OCI-LY1 (cell line): ENCODE measurements around the gene C11orf97.

ENCODE experiments used
- H2AFZ ChIP-seq: fragments of 200-600 bp; sonication (generic), shearing (Covaris generic); 2 replicates; pipeline ENCODE4 v1.6.0; 2014; ENCODE audit warnings: antibody characterized with exemption, mild to moderate bottlenecking, low read length
- H3F3A ChIP-seq: fragments of 200-600 bp; sonication (generic), shearing (Covaris generic); 2 replicates; pipeline ENCODE4 v1.6.0; 2014; ENCODE audit warnings: mild to moderate bottlenecking, antibody characterized with exemption, low read length, moderate library complexity; ENCODE audit not compliant: insufficient read depth
- H3K27ac ChIP-seq: fragments of 200-600 bp; sonication (generic); 2 replicates; pipeline ENCODE4 v1.5.1; 2014; ENCODE audit warnings: low read length, mixed run types, mild to moderate bottlenecking, low read depth; ENCODE audit not compliant: poor library complexity, severe bottlenecking
- H3K27me3 ChIP-seq: fragments of 200-600 bp; sonication (generic); 2 replicates; pipeline ENCODE4 v1.6.0; 2014; ENCODE audit warnings: antibody characterized with exemption, mild to moderate bottlenecking, low read length, moderate library complexity; ENCODE audit not compliant: insufficient read depth
- H3K36me3 ChIP-seq: fragments of 200-600 bp; sonication (generic); 2 replicates; pipeline ENCODE4 v1.6.1; 2014; ENCODE audit warnings: mild to moderate bottlenecking, antibody characterized with exemption, low read length, moderate library complexity, mixed read lengths; ENCODE audit not compliant: insufficient read depth
- H3K4me1 ChIP-seq: fragments of 200-600 bp; sonication (generic); 2 replicates; pipeline ENCODE4 v1.5.1; 2014; ENCODE audit warnings: mild to moderate bottlenecking, low read length, moderate library complexity; ENCODE audit not compliant: insufficient read depth, severe bottlenecking
- H3K4me2 ChIP-seq: fragments of 200-600 bp; sonication (generic), shearing (Covaris generic); 2 replicates; pipeline ENCODE4 v1.6.1; 2014; ENCODE audit warnings: low read length
- H3K4me3 ChIP-seq: fragments of 200-600 bp; sonication (generic); 2 replicates; pipeline ENCODE4 v1.5.1; 2014; ENCODE audit warnings: low read length, low read depth, mild to moderate bottlenecking, mixed read lengths; ENCODE audit not compliant: poor library complexity, severe bottlenecking
- H3K79me2 ChIP-seq: fragments of 200-600 bp; shearing (Covaris generic); 2 replicates; pipeline ENCODE4 v1.6.1; 2016; ENCODE audit warnings: mixed run types, low read length, mixed read lengths; ENCODE audit not compliant: insufficient read depth
- H3K9ac ChIP-seq: fragments of 200-600 bp; sonication (generic), shearing (Covaris generic); 2 replicates; pipeline ENCODE4 v1.6.1; 2014; ENCODE audit warnings: mild to moderate bottlenecking, low read length, mixed read lengths
- H3K9me2 ChIP-seq: fragments of 200-600 bp; sonication (generic), shearing (Covaris generic); 2 replicates; pipeline ENCODE4 v1.6.1; 2014; ENCODE audit warnings: low read depth, mild to moderate bottlenecking, low read length, mixed read lengths
- H3K9me3 ChIP-seq: fragments of 200-600 bp; shearing (Covaris generic); 2 replicates; pipeline ENCODE4 v1.6.1; 2014; ENCODE audit warnings: low read length, mixed read lengths
- H4K20me1 ChIP-seq: fragments of 200-600 bp; sonication (generic), shearing (Covaris generic); 2 replicates; pipeline ENCODE4 v1.6.0; 2016; ENCODE audit warnings: mild to moderate bottlenecking, low read length; ENCODE audit not compliant: insufficient read depth
- CTCF ChIP-seq: fragments of 200-600 bp; sonication (generic), shearing (Covaris generic); IDR thresholded peaks from 2 replicates; pipeline ENCODE4 v1.5.1; 2017; ENCODE audit warnings: mild to moderate bottlenecking, antibody characterized with exemption, low read length, moderate library complexity, mixed read lengths
- EZH2 ChIP-seq: fragments of 200-600 bp; sonication (generic), shearing (Covaris generic); IDR thresholded peaks from 2 replicates; pipeline ENCODE4 v1.8.0; 2017; ENCODE audit warnings: borderline replicate concordance, mixed run types, mild to moderate bottlenecking, antibody characterized with exemption, low read length, moderate library complexity, mixed read lengths

Gene C11orf97

GRCh38 chr11:94513091-94513490 is 830 bp downstream of the C11orf97 start:
- TF ChIP-seq CTCF: no peak
- Histone ChIP-seq H3K27ac (no peak overlapping the region), H3K4me1 (peaks cover 7% of the 10 kb centered on the region), H3K27me3 (no peaks in the 10 kb centered on the region), H3K9ac (no peak overlapping the region), H2AFZ (no peak overlapping the region), H4K20me1 (no peaks in the 10 kb centered on the region), H3K36me3 (no peaks in the 10 kb centered on the region; the same call in 1 of the 2 replicates), H3F3A (no peaks in the 10 kb centered on the region), H3K9me2 (no peaks in the 10 kb centered on the region), H3K79me2 (no peaks in the 10 kb centered on the region), H3K9me3 (no peaks in the 10 kb centered on the region), H3K4me2 (no peak overlapping the region; the same call in 1 of the 2 replicates), H3K4me3 (no peak overlapping the region)

- Histone ChIP-seq H2AFZ (no peak overlapping the region), H3K9me2 (no peaks in the 10 kb centered on the region), H4K20me1 (no peaks in the 10 kb centered on the region), H3F3A (no peaks in the 10 kb centered on the region), H3K4me2 (no peak overlapping the region), H3K36me3 (no peaks in the 10 kb centered on the region; the same call in 1 of the 2 replicates), H3K9ac (no peak overlapping the region), H3K4me1 (peaks cover 7% of the 10 kb centered on the region), H3K9me3 (no peaks in the 10 kb centered on the region), H3K4me3 (no peak overlapping the region), H3K79me2 (no peaks in the 10 kb centered on the region), H3K27ac (no peak overlapping the region), H3K27me3 (no peaks in the 10 kb centered on the region)
- TF ChIP-seq EZH2 (no peak), CTCF (no peak)
Measured at GRCh38 chr11:94515398-94515797, 3.1 kb downstream of the C11orf97 start.

- no peaks in the 10 kb centered on the region for H3K36me3 ChIP-seq
- H3K27ac ChIP-seq: no peak overlapping the region
- H2AFZ ChIP-seq: no peak overlapping the region
- no peak overlapping the region for H3K4me2 ChIP-seq
- H3K27me3 ChIP-seq: no peaks in the 10 kb centered on the region
- no peak overlapping the region for H3K9ac ChIP-seq
- no peaks in the 10 kb centered on the region for H4K20me1 ChIP-seq
- no peaks in the 10 kb centered on the region for H3K9me3 ChIP-seq
- no peaks in the 10 kb centered on the region for H3F3A ChIP-seq
- TF ChIP-seq EZH2 (no peak), CTCF (no peak)
- no peak overlapping the region for H3K4me3 ChIP-seq
- peaks cover 7% of the 10 kb centered on the region for H3K4me1 ChIP-seq
- H3K9me2 ChIP-seq: no peaks in the 10 kb centered on the region
- H3K79me2 ChIP-seq: no peaks in the 10 kb centered on the region
Measured at GRCh38 chr11:94516725-94517124, 4.5 kb downstream of the C11orf97 start.
